Loucy (cell line): ENCODE results near the gene ATG13.

Experiments
- H2AFZ ChIP-seq: fragments of 200-600 bp; sonication (generic); 2 replicates; pipeline ENCODE4 v1.6.0; 2016; ENCODE audit warnings: antibody characterized with exemption, mild to moderate bottlenecking, low read length, moderate library complexity
- H3F3A ChIP-seq: fragments of 200-600 bp; 2 replicates; pipeline ENCODE4 v1.6.0; 2016; ENCODE audit warnings: antibody characterized with exemption, low read depth, mild to moderate bottlenecking
- H3K27me3 ChIP-seq: fragments of 200-600 bp; sonication (generic); 2 replicates; pipeline ENCODE4 v1.6.1; 2014; ENCODE audit warnings: low read length, mild to moderate bottlenecking; ENCODE audit not compliant: insufficient read depth, poor library complexity, severe bottlenecking
- H3K36me3 ChIP-seq: fragments of 200-600 bp; sonication (generic); 2 replicates; pipeline ENCODE4 v1.6.1; 2016; ENCODE audit warnings: low read length; ENCODE audit not compliant: insufficient read depth
- H3K4me1 ChIP-seq: fragments of 200-600 bp; sonication (generic); 2 replicates; pipeline ENCODE4 v1.5.1; 2014; ENCODE audit warnings: low read length, mild to moderate bottlenecking; ENCODE audit not compliant: insufficient read depth, poor library complexity, severe bottlenecking
- H3K4me2 ChIP-seq: fragments of 200-600 bp; sonication (generic); 2 replicates; pipeline ENCODE4 v1.6.0; 2014; ENCODE audit warnings: antibody characterized with exemption, low read length, low read depth, mild to moderate bottlenecking; ENCODE audit not compliant: poor library complexity, severe bottlenecking
- H3K4me3 ChIP-seq: fragments of 200-600 bp; sonication (generic); 2 replicates; pipeline ENCODE4 v1.5.1; 2014; ENCODE audit warnings: low read length, mild to moderate bottlenecking, mixed read lengths; ENCODE audit not compliant: poor library complexity, severe bottlenecking
- H3K79me2 ChIP-seq: fragments of 200-600 bp; sonication (generic); 2 replicates; pipeline ENCODE4 v1.6.1; 2014; ENCODE audit warnings: low read length; ENCODE audit not compliant: insufficient read depth
- H3K9ac ChIP-seq: fragments of 200-600 bp; sonication (generic); 2 replicates; pipeline ENCODE4 v1.6.0; 2014; ENCODE audit warnings: mild to moderate bottlenecking, low read depth, low read length, moderate library complexity; ENCODE audit not compliant: poor library complexity, severe bottlenecking
- H3K9me2 ChIP-seq: fragments of 200-600 bp; sonication (generic); replicated peaks from 2 replicates; pipeline ENCODE4 v1.6.1; 2016; ENCODE audit warnings: low read depth, low read length, mixed read lengths
- H3K9me3 ChIP-seq: fragments of 200-600 bp; sonication (generic); 2 replicates; pipeline ENCODE4 v1.6.1; 2014; ENCODE audit warnings: mild to moderate bottlenecking, antibody characterized with exemption, low read length, low read depth; ENCODE audit not compliant: insufficient read depth
- H4K20me1 ChIP-seq: fragments of 200-600 bp; sonication (generic); 2 replicates; pipeline ENCODE4 v1.6.0; 2014; ENCODE audit warnings: antibody characterized with exemption, low read length, mild to moderate bottlenecking; ENCODE audit not compliant: insufficient read depth, poor library complexity, severe bottlenecking
- CTCF ChIP-seq: fragments of 200-600 bp; sonication (generic); conservative IDR thresholded peaks from 2 replicates; pipeline ENCODE4 v1.5.1; 2014; ENCODE audit warnings: mild to moderate bottlenecking, antibody characterized with exemption, low read length
- EZH2phosphoT487 ChIP-seq: fragments of 200-600 bp; IDR thresholded peaks from 2 replicates; pipeline ENCODE4 v1.6.1; 2018; ENCODE audit warnings: antibody characterized with exemption, mild to moderate bottlenecking, moderate library complexity, borderline replicate concordance

The ATG13 gene

GRCh38 chr11:46617972-46618314, 590 bp downstream of the ATG13 start:
- peak overlapping the region; percentile 91; the same call in 1 of the 2 replicates for H2AFZ ChIP-seq
- H3K79me2 ChIP-seq: peaks cover 54% of the 10 kb centered on the region

GRCh38 chr11:46618837-46619236, 1.5 kb downstream of the ATG13 start:
- Histone ChIP-seq H3K9ac (peak overlapping the region; percentile 73), H2AFZ (no peak overlapping the region), H3K27me3 (no peaks in the 10 kb centered on the region), H3K79me2 (peaks cover 59% of the 10 kb centered on the region), H4K20me1 (peaks cover 14% of the 10 kb centered on the region), H3K9me3 (no peaks in the 10 kb centered on the region), H3K36me3 (no peaks in the 10 kb centered on the region; the same call in 1 of the 2 replicates), H3K4me2 (peak overlapping the region; percentile 97), H3F3A (no peaks in the 10 kb centered on the region), H3K4me3 (peak overlapping the region; percentile 84), H3K4me1 (peaks cover 18% of the 10 kb centered on the region), H3K9me2 (no peaks in the 10 kb centered on the region)
- TF ChIP-seq EZH2phosphoT487: no peak
- TF ChIP-seq CTCF: no peak

More at GRCh38 chr11:46617972-46618314, 590 bp downstream of the ATG13 start:
- Histone ChIP-seq H3K4me3 (peak overlapping the region; percentile 84), H3K9me3 (no peaks in the 10 kb centered on the region), H3F3A (no peaks in the 10 kb centered on the region), H3K4me2 (peak overlapping the region; percentile 97), H3K9ac (peak overlapping the region; percentile 73), H4K20me1 (peaks cover 14% of the 10 kb centered on the region), H3K9me2 (no peaks in the 10 kb centered on the region), H3K4me1 (peaks cover 18% of the 10 kb centered on the region), H3K27me3 (no peaks in the 10 kb centered on the region), H3K36me3 (no peaks in the 10 kb centered on the region; the same call in 1 of the 2 replicates)
- TF ChIP-seq EZH2phosphoT487 (no peak), CTCF (no peak)

- H3K36me3 ChIP-seq: peaks cover 13% of the 10 kb centered on the region; the same call in 1 of the 2 replicates
- no peaks in the 10 kb centered on the region for H3K27me3 ChIP-seq
- no peaks in the 10 kb centered on the region for H3K9me3 ChIP-seq
- no peaks in the 10 kb centered on the region for H3K4me1 ChIP-seq
- H3F3A ChIP-seq: no peaks in the 10 kb centered on the region
- TF ChIP-seq CTCF (no peak), EZH2phosphoT487 (no peak)
- H3K9me2 ChIP-seq: no peaks in the 10 kb centered on the region
- H4K20me1 ChIP-seq: no peaks in the 10 kb centered on the region
- H3K4me3 ChIP-seq: no peak overlapping the region
- no peak overlapping the region for H2AFZ ChIP-seq
- H3K4me2 ChIP-seq: no peak overlapping the region
- H3K79me2 ChIP-seq: peaks cover 43% of the 10 kb centered on the region
- no peak overlapping the region for H3K9ac ChIP-seq
Measured at GRCh38 chr11:46625406-46625805, 8.1 kb downstream of the ATG13 start.
